ENCODE results near the gene ARHGEF10L. TPM values are rescaled to one million over a fixed set of nuclear protein-coding genes. Genes with fewer than 3 reads are reported as not detected.
"Not testable (repeated sequence)": the region's sequence is repeated elsewhere in the genome, so short reads cannot be mapped to it uniquely, and the experiment has no call there.

The ARHGEF10L gene
- total RNA-seq, 4 donors from 2014 or later = 30.0 to 61.4 (median 44.7) TPM

DNA sequence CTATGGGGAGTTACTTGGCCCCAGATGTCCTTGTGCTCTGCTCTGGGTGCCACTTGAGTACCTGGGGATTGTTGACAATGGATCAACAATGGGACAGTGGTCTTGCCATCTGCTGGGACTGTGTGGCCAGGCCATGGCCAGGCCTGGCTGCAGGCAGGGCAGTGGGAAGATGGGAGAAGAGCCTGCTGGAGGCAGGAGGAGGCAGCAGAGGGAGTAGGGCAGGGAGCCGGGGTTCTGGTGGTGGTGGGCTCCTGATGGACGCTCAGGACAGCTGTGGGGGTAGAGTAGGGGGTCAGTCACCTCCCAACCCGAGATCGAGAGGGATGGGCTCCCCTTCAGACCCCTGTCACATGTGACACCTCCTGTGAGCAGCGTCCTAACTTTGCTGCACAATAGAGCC lies 81.0 kb downstream of the ARHGEF10L start:
- H3K4me3 ChIP-seq = no peak overlapping the region
- H3K4me1 ChIP-seq = peaks cover 10 to 51% (median 13%) of the 10 kb centered on the region in 3 donors
- H3K36me3 ChIP-seq = peaks cover 4 to 100% (median 13%) of the 10 kb centered on the region in 3 donors
- intact Hi-C loops (cut with DNase I) = no loop called here
- H3K27me3 ChIP-seq = no peaks in the 10 kb centered on the region
- H3K9me3 ChIP-seq = no peaks in the 10 kb centered on the region
- DNase-seq = no peak
- TF ChIP-seq POLR2A (IDR thresholded peaks at IDR 0.05) = no peak
- TF ChIP-seq, protein P1, sequence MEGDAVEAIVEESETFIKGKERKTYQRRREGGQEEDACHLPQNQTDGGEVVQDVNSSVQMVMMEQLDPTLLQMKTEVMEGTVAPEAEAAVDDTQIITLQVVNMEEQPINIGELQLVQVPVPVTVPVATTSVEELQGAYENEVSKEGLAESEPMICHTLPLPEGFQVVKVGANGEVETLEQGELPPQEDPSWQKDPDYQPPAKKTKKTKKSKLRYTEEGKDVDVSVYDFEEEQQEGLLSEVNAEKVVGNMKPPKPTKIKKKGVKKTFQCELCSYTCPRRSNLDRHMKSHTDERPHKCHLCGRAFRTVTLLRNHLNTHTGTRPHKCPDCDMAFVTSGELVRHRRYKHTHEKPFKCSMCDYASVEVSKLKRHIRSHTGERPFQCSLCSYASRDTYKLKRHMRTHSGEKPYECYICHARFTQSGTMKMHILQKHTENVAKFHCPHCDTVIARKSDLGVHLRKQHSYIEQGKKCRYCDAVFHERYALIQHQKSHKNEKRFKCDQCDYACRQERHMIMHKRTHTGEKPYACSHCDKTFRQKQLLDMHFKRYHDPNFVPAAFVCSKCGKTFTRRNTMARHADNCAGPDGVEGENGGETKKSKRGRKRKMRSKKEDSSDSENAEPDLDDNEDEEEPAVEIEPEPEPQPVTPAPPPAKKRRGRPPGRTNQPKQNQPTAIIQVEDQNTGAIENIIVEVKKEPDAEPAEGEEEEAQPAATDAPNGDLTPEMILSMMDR (IDR thresholded peaks at IDR 0.05) = no peak
- H3K27ac ChIP-seq = peak overlapping the region in 2 of 4 donors; percentile 16 to 40
- WGBS, 2 donors = 66 to 86% methylated on average over 4 to 5 of the region's 5 CpGs

DNA sequence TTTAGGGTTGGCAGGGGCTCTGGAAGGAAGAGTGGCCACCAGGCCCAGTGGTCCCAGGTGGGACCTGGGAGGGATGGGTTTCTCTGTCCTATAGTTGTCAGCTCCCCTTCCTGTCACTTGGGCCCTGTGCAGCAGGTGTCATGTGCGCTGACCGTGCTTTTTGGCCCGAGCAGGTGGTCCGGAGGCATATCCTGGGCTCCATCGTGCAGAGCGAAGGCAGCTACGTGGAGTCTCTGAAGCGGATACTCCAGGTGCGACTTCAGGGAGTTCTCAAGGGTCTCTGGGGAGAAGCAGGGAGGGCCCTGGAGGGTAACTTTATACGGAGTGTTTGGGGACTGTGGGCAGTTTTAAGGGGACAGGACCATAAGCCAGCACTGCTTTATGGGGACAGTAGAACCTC lies 82.2 kb downstream of the ARHGEF10L start:
- WGBS, 2 donors = 86 to 91% methylated on average over 1 to 8 of the region's 10 CpGs

DNA sequence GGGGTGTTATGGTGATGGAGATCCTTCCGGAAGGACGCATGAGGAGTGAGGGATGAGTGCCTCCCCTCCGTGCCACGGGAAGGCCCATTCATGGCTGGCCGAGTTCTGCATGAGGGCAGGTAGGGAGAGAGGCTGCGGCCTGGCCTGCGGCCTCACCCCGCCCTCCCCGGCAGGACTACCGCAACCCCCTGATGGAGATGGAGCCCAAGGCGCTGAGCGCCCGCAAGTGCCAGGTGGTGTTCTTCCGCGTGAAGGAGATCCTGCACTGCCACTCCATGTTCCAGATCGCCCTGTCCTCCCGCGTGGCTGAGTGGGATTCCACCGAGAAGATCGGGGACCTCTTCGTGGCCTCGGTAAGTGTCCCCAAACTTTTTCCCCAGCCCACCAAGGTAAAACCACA lies 83.3 kb downstream of the ARHGEF10L start:
- peaks cover 13 to 100% (median 27%) of the 10 kb centered on the region in 3 donors for H3K36me3 ChIP-seq

More for the DNA sequence above, 82.2 kb downstream of the ARHGEF10L start:
- Histone ChIP-seq H3K4me1 (peaks cover 10 to 51% (median 13%) of the 10 kb centered on the region in 3 donors), H3K4me3 (no peak overlapping the region), H3K27me3 (no peaks in the 10 kb centered on the region), H3K36me3 (peaks cover 13 to 100% (median 18%) of the 10 kb centered on the region in 3 donors), H3K9me3 (no peaks in the 10 kb centered on the region), H3K27ac (peak overlapping the region in 1 of 4 donors; percentile 19)
- TF ChIP-seq, protein P1 (IDR thresholded peaks at IDR 0.05) = no peak
- no peak for TF ChIP-seq POLR2A (IDR thresholded peaks at IDR 0.05)
- intact Hi-C loops (cut with DNase I) = no loop called here
- no peak for DNase-seq

DNA sequence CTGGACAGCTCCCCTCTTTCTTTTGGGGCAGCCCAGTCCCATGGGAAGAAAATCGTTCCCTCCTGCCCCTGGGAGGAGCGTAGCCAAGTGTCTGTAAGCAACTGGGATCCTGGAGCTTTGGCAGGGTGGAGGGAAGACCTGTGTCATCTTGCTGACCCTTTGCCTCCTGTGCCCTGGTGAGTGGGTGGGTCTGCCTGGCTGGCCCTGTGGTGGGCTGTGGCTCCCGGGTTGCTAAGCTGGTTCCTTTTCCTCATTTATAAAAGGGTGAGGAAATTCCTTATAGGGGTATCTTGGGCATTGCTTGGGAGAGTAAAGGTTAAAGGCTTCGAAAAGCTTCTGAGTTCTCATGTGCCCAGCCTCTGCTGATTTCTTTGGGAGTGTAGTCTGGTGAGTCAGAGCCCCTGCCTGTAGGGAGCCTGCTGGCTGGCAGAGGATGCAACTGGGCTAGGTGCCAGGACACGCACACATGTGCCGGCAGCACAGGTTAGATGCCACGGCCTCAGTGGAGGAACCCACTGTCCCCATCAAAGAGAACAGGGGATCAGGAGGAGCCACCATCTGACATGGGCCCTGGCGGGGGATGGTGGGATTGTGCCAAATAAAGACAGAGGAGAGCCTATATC lies 85.2 kb downstream of the ARHGEF10L start:
- peak overlapping the region; percentile 63 to 78 (median 76) for H3K27ac ChIP-seq
- H3K36me3 ChIP-seq = peaks cover 13 to 100% (median 37%) of the 10 kb centered on the region in 3 donors
- 26 to 62% methylated on average over 4 to 7 of the region's 8 CpGs for WGBS, 2 donors
- DNase-seq = no peak
- TF ChIP-seq, protein P1 (IDR thresholded peaks at IDR 0.05) = no peak
- no peak for TF ChIP-seq POLR2A (IDR thresholded peaks at IDR 0.05)
- intact Hi-C loops (cut with DNase I) = no loop called here
- H3K9me3 ChIP-seq = no peaks in the 10 kb centered on the region
- H3K27me3 ChIP-seq = no peaks in the 10 kb centered on the region
- H3K4me3 ChIP-seq = no peak overlapping the region
- peaks cover 10 to 34% (median 12%) of the 10 kb centered on the region in 3 donors for H3K4me1 ChIP-seq

More for the DNA sequence above, 83.3 kb downstream of the ARHGEF10L start:
- Histone ChIP-seq H3K27ac (peak overlapping the region in 1 of 4 donors; percentile 19), H3K27me3 (no peaks in the 10 kb centered on the region), H3K4me1 (peaks cover 10 to 44% (median 10%) of the 10 kb centered on the region in 3 donors), H3K4me3 (no peak overlapping the region), H3K9me3 (no peaks in the 10 kb centered on the region)
- TF ChIP-seq, protein P1 (IDR thresholded peaks at IDR 0.05) = no peak
- no peak for TF ChIP-seq POLR2A (IDR thresholded peaks at IDR 0.05)
- intact Hi-C loops (cut with DNase I) = no loop called here
- 92 to 97% methylated on average over 14 to 20 of the region's 22 CpGs for WGBS, 2 donors
- DNase-seq = no peak

DNA sequence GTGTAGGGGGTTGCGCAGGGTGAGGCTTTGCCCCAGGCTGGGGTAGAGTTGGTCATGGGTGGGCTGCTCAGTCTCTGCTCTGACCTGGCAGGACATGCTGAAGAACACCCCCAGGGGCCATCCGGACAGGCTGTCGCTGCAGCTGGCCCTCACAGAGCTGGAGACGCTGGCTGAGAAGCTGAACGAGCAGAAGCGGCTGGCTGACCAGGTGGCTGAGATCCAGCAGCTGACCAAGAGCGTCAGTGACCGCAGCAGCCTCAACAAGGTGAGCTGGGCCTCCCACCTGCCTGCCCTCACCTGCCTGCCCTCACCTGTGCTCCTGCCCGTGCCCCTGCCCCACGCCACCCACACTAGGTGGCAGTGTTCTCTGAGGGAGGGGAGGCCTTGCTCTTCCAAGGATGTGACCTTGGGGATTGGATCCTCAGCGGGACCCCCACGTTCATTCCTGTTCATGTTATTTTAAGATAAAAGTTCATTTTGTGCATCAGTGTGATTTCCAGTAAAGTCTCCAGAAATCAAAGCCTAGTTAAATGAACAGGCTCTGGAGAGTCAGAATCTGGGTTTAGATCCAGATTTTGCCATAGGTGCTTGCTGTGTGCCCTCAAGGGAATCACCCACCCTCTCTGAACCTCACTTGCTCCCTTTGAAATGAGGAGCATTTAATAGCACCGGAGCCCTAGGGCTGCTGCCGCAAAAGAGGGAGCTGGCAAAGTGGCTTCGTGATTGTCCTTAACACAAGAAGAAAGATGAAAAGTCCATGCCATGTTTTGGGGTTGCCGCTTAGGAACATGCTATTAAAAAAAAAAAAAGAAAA lies 87.9 kb downstream of the ARHGEF10L start:
- H3K36me3 ChIP-seq = peaks cover 15 to 100% (median 49%) of the 10 kb centered on the region in 3 donors
- no peak for DNase-seq
- no peak overlapping the region for H3K4me3 ChIP-seq
- H3K27ac ChIP-seq = peak overlapping the region in 2 of 4 donors; percentile 7 to 74
- intact Hi-C loops (cut with DNase I) = no loop called here
- no peak for TF ChIP-seq POLR2A (IDR thresholded peaks at IDR 0.05)
- H3K27me3 ChIP-seq = no peaks in the 10 kb centered on the region
- 76 to 82% methylated on average over 7 to 9 of the region's 16 CpGs for WGBS, 2 donors
- H3K9me3 ChIP-seq = no peaks in the 10 kb centered on the region
- H3K4me1 ChIP-seq = peaks cover 10 to 45% (median 19%) of the 10 kb centered on the region in 3 donors

DNA sequence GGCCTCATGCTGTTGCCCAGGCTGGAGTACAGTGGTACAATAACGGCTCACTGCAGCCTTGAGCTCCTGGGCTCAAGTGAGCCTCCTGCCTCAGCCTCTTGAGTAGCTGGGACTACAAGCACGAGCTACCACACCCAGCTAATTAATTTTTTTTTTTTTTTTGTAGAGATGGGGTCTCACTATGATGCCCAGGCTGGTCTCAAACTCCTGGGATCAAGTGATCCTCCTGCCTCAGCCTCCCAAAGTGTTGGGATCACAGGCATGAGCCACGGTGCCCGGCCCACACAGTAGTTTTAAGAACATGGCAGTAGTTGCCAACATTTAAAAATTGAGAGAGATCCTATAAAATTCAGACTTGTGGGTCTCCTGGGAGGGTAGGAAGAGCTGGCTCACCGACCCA lies 89.5 kb downstream of the ARHGEF10L start:
- H3K4me3 ChIP-seq; DNase-seq; intact Hi-C loops (cut with DNase I); H3K9me3 ChIP-seq; H3K27me3 ChIP-seq: not testable (repeated sequence)
- Histone ChIP-seq H3K36me3 (peaks cover 12 to 100% (median 48%) of the 10 kb centered on the region in 3 donors), H3K27ac (peak overlapping the region; percentile 44 to 88 (median 74)), H3K4me1 (peaks cover 7 to 31% (median 18%) of the 10 kb centered on the region in 3 donors)
- WGBS, 2 donors = 81 to 90% methylated on average over 5 of the region's 5 CpGs
